H9 (cell line): ENCODE data around the gene F7. TPM values are rescaled to one million over a fixed set of nuclear protein-coding genes. Genes with fewer than 3 reads are reported as not detected.
A peak's percentile ranks its signal among the peaks of the same experiment; 100 is the strongest.

ENCODE experiments used
- DNase-seq: peaks from one replicate; pipeline ENCODE4 v3.0.0-alpha.2; 2017
- H2AFZ ChIP-seq: one replicate; pipeline ENCODE4 v1.6.1; 2013; ENCODE audit warnings: mild to moderate bottlenecking, low read length, control low read depth, moderate library complexity
- H2AK5ac ChIP-seq: 2 replicates; pipeline ENCODE4 v1.6.1; 2013; ENCODE audit warnings: low read length, control low read depth, mixed read lengths; ENCODE audit not compliant: insufficient read length
- H2BK120ac ChIP-seq: one replicate; pipeline ENCODE4 v1.6.1; 2013; ENCODE audit warnings: low read depth, mild to moderate bottlenecking, low read length, control low read depth, inconsistent platforms; ENCODE audit not compliant: poor library complexity, severe bottlenecking
- H2BK12ac ChIP-seq: 2 replicates; pipeline ENCODE4 v1.6.1; 2013; ENCODE audit warnings: low read length, control low read depth, mixed read lengths, low read depth; ENCODE audit not compliant: insufficient read length
- H2BK15ac ChIP-seq: 2 replicates; pipeline ENCODE4 v1.6.1; 2013; ENCODE audit warnings: low read depth, low read length, control low read depth
- H2BK20ac ChIP-seq: one replicate; pipeline ENCODE4 v1.6.1; 2013; ENCODE audit warnings: low read depth, mild to moderate bottlenecking, low read length, control low read depth, inconsistent platforms; ENCODE audit not compliant: poor library complexity, severe bottlenecking
- H2BK5ac ChIP-seq: 2 replicates; pipeline ENCODE4 v1.6.1; 2013; ENCODE audit warnings: low read length, control low read depth, mixed read lengths; ENCODE audit not compliant: insufficient read length
- H3K14ac ChIP-seq: 2 replicates; pipeline ENCODE4 v1.6.1; 2013; ENCODE audit warnings: low read length, control low read depth; ENCODE audit not compliant: insufficient read depth
- H3K18ac ChIP-seq: 2 replicates; pipeline ENCODE4 v1.6.1; 2013; ENCODE audit warnings: low read depth, mild to moderate bottlenecking, mixed read lengths, low read length, control low read depth; ENCODE audit not compliant: insufficient read length
- H3K23ac ChIP-seq: 2 replicates; pipeline ENCODE4 v1.6.1; 2013; ENCODE audit warnings: low read length, control low read depth, mixed read lengths, low read depth; ENCODE audit not compliant: insufficient read length
- H3K23me2 ChIP-seq: 2 replicates; pipeline ENCODE4 v1.6.1; 2013; ENCODE audit warnings: low read depth, mild to moderate bottlenecking, mixed read lengths, low read length, control low read depth; ENCODE audit not compliant: insufficient read length, poor library complexity, severe bottlenecking
- H3K27ac ChIP-seq: 2 replicates; pipeline ENCODE4 v1.5.1; 2013; ENCODE audit warnings: low read length, control low read depth, mixed read lengths, low read depth; ENCODE audit not compliant: insufficient read length
- H3K27me3 ChIP-seq: 2 replicates; pipeline ENCODE4 v1.6.1; 2013; ENCODE audit warnings: low read length, control low read depth, inconsistent platforms; ENCODE audit not compliant: insufficient read depth
- H3K4ac ChIP-seq: 2 replicates; pipeline ENCODE4 v1.6.1; 2013; ENCODE audit warnings: low read depth, mild to moderate bottlenecking, control low read depth, inconsistent platforms, low read length, moderate library complexity
- H3K4me1 ChIP-seq: 2 replicates; pipeline ENCODE4 v1.6.1; 2013; ENCODE audit warnings: low read length, control low read depth, inconsistent platforms; ENCODE audit not compliant: insufficient read depth
- H3K4me2 ChIP-seq: 2 replicates; pipeline ENCODE4 v1.6.1; 2013; ENCODE audit warnings: low read length, control low read depth, mixed read lengths; ENCODE audit not compliant: insufficient read length, insufficient read depth
- H3K56ac ChIP-seq: 2 replicates; pipeline ENCODE4 v1.6.1; 2013; ENCODE audit warnings: low read depth, mild to moderate bottlenecking, mixed read lengths, low read length, control low read depth; ENCODE audit not compliant: insufficient read length
- H3K79me1 ChIP-seq: 2 replicates; pipeline ENCODE4 v1.6.1; 2013; ENCODE audit warnings: low read depth, mild to moderate bottlenecking, moderate library complexity, low read length, control low read depth, inconsistent platforms; ENCODE audit not compliant: insufficient read depth, poor library complexity, severe bottlenecking
- H3K79me2 ChIP-seq: 2 replicates; pipeline ENCODE4 v1.6.1; 2013; ENCODE audit warnings: low read length, control low read depth, inconsistent platforms; ENCODE audit not compliant: insufficient read depth
- H3K9ac ChIP-seq: 2 replicates; pipeline ENCODE4 v1.6.1; 2013; ENCODE audit warnings: low read length, control low read depth, mixed read lengths; ENCODE audit not compliant: insufficient read length; ENCODE audit errors: extremely low read depth
- H3K9me3 ChIP-seq: one replicate; pipeline ENCODE4 v1.6.1; 2013; ENCODE audit warnings: low read depth, low read length, inconsistent platforms; ENCODE audit not compliant: control insufficient read depth
- H3T11ph ChIP-seq: one replicate; pipeline ENCODE4 v1.6.1; 2013; ENCODE audit warnings: mild to moderate bottlenecking, low read length, control low read depth, inconsistent platforms
- H4K20me1 ChIP-seq: one replicate; pipeline ENCODE4 v1.6.1; 2013; ENCODE audit not compliant: control insufficient read depth, insufficient read length, insufficient read depth
- H4K5ac ChIP-seq: 2 replicates; pipeline ENCODE4 v1.6.1; 2013; ENCODE audit warnings: low read depth, mild to moderate bottlenecking, mixed read lengths, low read length, control low read depth; ENCODE audit not compliant: insufficient read length
- H4K8ac ChIP-seq: replicated peaks from 2 replicates; pipeline ENCODE4 v1.6.1; 2013; ENCODE audit warnings: low read length, control low read depth, mixed read lengths, low read depth; ENCODE audit not compliant: insufficient read length
- H4K91ac ChIP-seq: 2 replicates; pipeline ENCODE4 v1.6.1; 2013; ENCODE audit warnings: low read depth, mild to moderate bottlenecking, moderate library complexity, mixed read lengths, low read length, control low read depth; ENCODE audit not compliant: insufficient read length
- H3K27ac Mint-ChIP-seq, 3 experiments: 2 replicates in 2 of 3; 3 replicates in 1 of 3; pipeline ENCODE4 v1.8.0; 2020 to 2021; ENCODE audit warnings: mixed read lengths in 3 of 3, mild to moderate bottlenecking in 1 of 3, moderate library complexity in 1 of 3
- H3K27me3 Mint-ChIP-seq: 2 replicates; pipeline ENCODE4 v1.8.0; 2021; ENCODE audit warnings: low read depth, mild to moderate bottlenecking, moderate library complexity, mixed read lengths
- H3K36me3 Mint-ChIP-seq, 3 experiments: 2 replicates in 2 of 3; 3 replicates in 1 of 3; pipeline ENCODE4 v1.8.0; 2020 to 2021; ENCODE audit warnings: low read depth in 3 of 3, mixed read lengths in 3 of 3; ENCODE audit not compliant: insufficient read depth in 1 of 3
- H3K4me1 Mint-ChIP-seq, 2 experiments: 2 replicates each; pipeline ENCODE4 v1.8.0; 2020; ENCODE audit warnings: mixed read lengths in 2 of 2
- H3K4me3 Mint-ChIP-seq, 2 experiments: 2 replicates in 1 of 2; 3 replicates in 1 of 2; pipeline ENCODE4 v1.8.0; 2020 to 2021; ENCODE audit warnings: mild to moderate bottlenecking in 2 of 2, mixed read lengths in 2 of 2, moderate library complexity in 1 of 2
- H3K9me3 Mint-ChIP-seq, 2 experiments: 2 replicates in 1 of 2; 3 replicates in 1 of 2; pipeline ENCODE4 v1.8.0; 2020; ENCODE audit warnings: mild to moderate bottlenecking in 2 of 2, mixed read lengths in 2 of 2, moderate library complexity in 1 of 2
- WGBS: extraction: QIAGEN DNeasy Blood & Tissue Kit; methylation state at CpG from one replicate; pipeline ENCODE4 v1.1.7; 2013; ENCODE audit warnings: missing lambda C conversion rate, low lambda C conversion rate, mixed read lengths; ENCODE audit not compliant: insufficient read length; ENCODE audit errors: extremely low coverage; 5-methylcytosine and 5-hydroxymethylcytosine counted together
- total RNA-seq: library from RNA; stranded (reverse); gene quantifications from 2 replicates; pipeline ENCODE4 v1.2.1, GENCODE V29; 2021
- TF ChIP-seq, protein P1 (sequence below): fragments of 200-600 bp; sonication (generic); conservative IDR thresholded peaks from 3 replicates; pipeline ENCODE4 v1.8.0; 2021; ENCODE audit warnings: antibody characterized with exemption, mild to moderate bottlenecking

The F7 gene
- total RNA-seq, 1 experiment from 2014 or later = 0.81 TPM

DNA sequence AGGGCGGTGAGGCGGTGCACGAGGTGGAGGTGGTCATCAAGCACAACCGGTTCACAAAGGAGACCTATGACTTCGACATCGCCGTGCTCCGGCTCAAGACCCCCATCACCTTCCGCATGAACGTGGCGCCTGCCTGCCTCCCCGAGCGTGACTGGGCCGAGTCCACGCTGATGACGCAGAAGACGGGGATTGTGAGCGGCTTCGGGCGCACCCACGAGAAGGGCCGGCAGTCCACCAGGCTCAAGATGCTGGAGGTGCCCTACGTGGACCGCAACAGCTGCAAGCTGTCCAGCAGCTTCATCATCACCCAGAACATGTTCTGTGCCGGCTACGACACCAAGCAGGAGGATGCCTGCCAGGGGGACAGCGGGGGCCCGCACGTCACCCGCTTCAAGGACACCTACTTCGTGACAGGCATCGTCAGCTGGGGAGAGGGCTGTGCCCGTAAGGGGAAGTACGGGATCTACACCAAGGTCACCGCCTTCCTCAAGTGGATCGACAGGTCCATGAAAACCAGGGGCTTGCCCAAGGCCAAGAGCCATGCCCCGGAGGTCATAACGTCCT, 43.4 kb downstream of the F7 start:
- Mint-ChIP-seq H3K4me1 (peaks cover 15 to 20% of the 10 kb centered on the region in 2 experiments), H3K27me3 (peaks cover 32% of the 10 kb centered on the region), H3K27ac (no peak overlapping the region), H3K9me3 (no peaks in the 10 kb centered on the region; a peak in 1 of 5 replicates), H3K36me3 (no peaks in the 10 kb centered on the region; a peak in 2 of 7 replicates), H3K4me3 (no peak overlapping the region)
- peak; percentile 22 for DNase-seq
- no peaks in the 10 kb centered on the region for H3K79me2 ChIP-seq
- no peak overlapping the region for H3T11ph ChIP-seq
- H2BK15ac ChIP-seq = no peak overlapping the region
- TF ChIP-seq, protein P1, sequence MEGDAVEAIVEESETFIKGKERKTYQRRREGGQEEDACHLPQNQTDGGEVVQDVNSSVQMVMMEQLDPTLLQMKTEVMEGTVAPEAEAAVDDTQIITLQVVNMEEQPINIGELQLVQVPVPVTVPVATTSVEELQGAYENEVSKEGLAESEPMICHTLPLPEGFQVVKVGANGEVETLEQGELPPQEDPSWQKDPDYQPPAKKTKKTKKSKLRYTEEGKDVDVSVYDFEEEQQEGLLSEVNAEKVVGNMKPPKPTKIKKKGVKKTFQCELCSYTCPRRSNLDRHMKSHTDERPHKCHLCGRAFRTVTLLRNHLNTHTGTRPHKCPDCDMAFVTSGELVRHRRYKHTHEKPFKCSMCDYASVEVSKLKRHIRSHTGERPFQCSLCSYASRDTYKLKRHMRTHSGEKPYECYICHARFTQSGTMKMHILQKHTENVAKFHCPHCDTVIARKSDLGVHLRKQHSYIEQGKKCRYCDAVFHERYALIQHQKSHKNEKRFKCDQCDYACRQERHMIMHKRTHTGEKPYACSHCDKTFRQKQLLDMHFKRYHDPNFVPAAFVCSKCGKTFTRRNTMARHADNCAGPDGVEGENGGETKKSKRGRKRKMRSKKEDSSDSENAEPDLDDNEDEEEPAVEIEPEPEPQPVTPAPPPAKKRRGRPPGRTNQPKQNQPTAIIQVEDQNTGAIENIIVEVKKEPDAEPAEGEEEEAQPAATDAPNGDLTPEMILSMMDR = no peak
- H3K79me1 ChIP-seq = no peaks in the 10 kb centered on the region
- no peaks in the 10 kb centered on the region; the same call in 1 of the 2 replicates for H3K27me3 ChIP-seq
- H3K23me2 ChIP-seq = peaks cover 12% of the 10 kb centered on the region
- no peak overlapping the region for H4K8ac ChIP-seq
- H4K91ac ChIP-seq = no peak overlapping the region
- H3K56ac ChIP-seq = no peak overlapping the region
- no peak overlapping the region for H2AK5ac ChIP-seq
- no peak overlapping the region for H2BK20ac ChIP-seq
- no peak overlapping the region for H3K4ac ChIP-seq
- no peak overlapping the region for H4K5ac ChIP-seq
- no peak overlapping the region for H3K4me2 ChIP-seq
- no peaks in the 10 kb centered on the region for H4K20me1 ChIP-seq
- H2BK5ac ChIP-seq = no peak overlapping the region
- no peaks in the 10 kb centered on the region for H3K9me3 ChIP-seq
- no peak overlapping the region for H2BK120ac ChIP-seq
- H3K9ac ChIP-seq = no peak overlapping the region
- no peak overlapping the region for H2AFZ ChIP-seq
- no peak overlapping the region for H3K27ac ChIP-seq
- no CpG with 5 or more reads among the region's 38 CpGs for WGBS
- H3K4me1 ChIP-seq = no peaks in the 10 kb centered on the region
- H3K14ac ChIP-seq = no peak overlapping the region; the same call in 1 of the 2 replicates
- no peak overlapping the region for H3K23ac ChIP-seq
- no peak overlapping the region for H2BK12ac ChIP-seq
- no peak overlapping the region for H3K18ac ChIP-seq
